WTC11 (cell line): Measurements from ENCODE around the gene CCDC74A. TPM values are rescaled to one million over a fixed set of nuclear protein-coding genes. Genes with fewer than 3 reads are reported as not detected.

ENCODE experiments used
- ATAC-seq: fragments of 200-7000 bp; cut with Tn5 transposase; 2 replicates; pipeline ENCODE4 v1.10.0; 2021; ENCODE audit warnings: mild to moderate bottlenecking, moderate library complexity
- CTCF ChIA-PET: fragments of 300-600 bp; sonication (Branson Sonifier 250); formaldehyde crosslinking; loops from one replicate; lab custom pipeline; 2021; ENCODE audit warnings: antibody characterized with exemption; lab: Charles Lee
- POLR2A ChIA-PET: fragments of 350-600 bp; sonication (Branson Sonifier 250); formaldehyde crosslinking; loops from one replicate; lab custom pipeline; 2021; ENCODE audit warnings: antibody characterized with exemption; lab: Charles Lee
- DNase-seq: peaks from one replicate; pipeline ENCODE4 v3.0.0; 2021; ENCODE audit warnings: low spot score
- H3K27ac Mint-ChIP-seq: 2 replicates; pipeline ENCODE4 v1.8.0; 2021; ENCODE audit warnings: mixed read lengths
- H3K27me3 Mint-ChIP-seq: 2 replicates; pipeline ENCODE4 v1.8.0; 2021; ENCODE audit warnings: low read depth, mild to moderate bottlenecking, moderate library complexity, mixed read lengths
- H3K36me3 Mint-ChIP-seq: 2 replicates; pipeline ENCODE4 v1.8.0; 2021; ENCODE audit warnings: mixed read lengths
- H3K4me1 Mint-ChIP-seq: 2 replicates; pipeline ENCODE4 v1.8.0; 2022; ENCODE audit warnings: mixed read lengths
- H3K4me3 Mint-ChIP-seq: 2 replicates; pipeline ENCODE4 v1.8.0; 2021; ENCODE audit warnings: mild to moderate bottlenecking, moderate library complexity, mixed read lengths
- H3K9me3 Mint-ChIP-seq: 2 replicates; pipeline ENCODE4 v1.8.0; 2021; ENCODE audit warnings: mixed read lengths
- ATF6 ChIP-seq: sonication (generic); formaldehyde crosslinking; IDR thresholded peaks from 2 replicates; pipeline ENCODE4 v1.8.1; 2023; ENCODE audit warnings: mild to moderate bottlenecking, missing genetic modification reagents
- CREB1 ChIP-seq: sonication (generic); formaldehyde crosslinking; IDR thresholded peaks from 2 replicates; pipeline ENCODE4 v1.8.0; 2023; ENCODE audit warnings: mild to moderate bottlenecking, missing genetic modification reagents
- CREM ChIP-seq: sonication (generic); formaldehyde crosslinking; IDR thresholded peaks from 2 replicates; pipeline ENCODE4 v1.8.1; 2022; ENCODE audit warnings: mild to moderate bottlenecking, missing genetic modification reagents, moderate library complexity
- CTCF ChIP-seq: fragments of 200-600 bp; IDR thresholded peaks from 2 replicates; pipeline ENCODE4 v1.8.0; 2022; ENCODE audit warnings: antibody characterized with exemption
- E2F4 ChIP-seq: sonication (generic); formaldehyde crosslinking; IDR thresholded peaks from 2 replicates; pipeline ENCODE4 v1.8.1; 2022; ENCODE audit warnings: low read depth, mild to moderate bottlenecking, moderate library complexity, missing genetic modification reagents, borderline replicate concordance
- EMX1 ChIP-seq: fragments of 250-450 bp; sonication (Bioruptor Pico); IDR thresholded peaks from 2 replicates; pipeline ENCODE4 v1.8.0; 2021; ENCODE audit warnings: mild to moderate bottlenecking
- FOXJ3 ChIP-seq: sonication (generic); formaldehyde crosslinking; IDR thresholded peaks from 2 replicates; pipeline ENCODE4 v1.9.0; 2021; ENCODE audit warnings: missing genetic modification reagents, mild to moderate bottlenecking, borderline replicate concordance
- FOXP1 ChIP-seq: sonication (generic); formaldehyde crosslinking; IDR thresholded peaks from 2 replicates; pipeline ENCODE4 v1.8.0; 2022; ENCODE audit warnings: missing genetic modification reagents, mild to moderate bottlenecking, moderate library complexity, borderline replicate concordance
- IRF1 ChIP-seq: sonication (generic); formaldehyde crosslinking; IDR thresholded peaks from 2 replicates; pipeline ENCODE4 v1.8.0; 2023; ENCODE audit warnings: missing genetic modification reagents
- MXD4 ChIP-seq: fragments of 250-450 bp; sonication (Bioruptor Pico); IDR thresholded peaks from 2 replicates; pipeline ENCODE4 v1.8.0; 2021; ENCODE audit warnings: mild to moderate bottlenecking, moderate library complexity, borderline replicate concordance
- NR3C1 ChIP-seq: sonication (generic); formaldehyde crosslinking; conservative IDR thresholded peaks from 2 replicates; pipeline ENCODE4 v1.8.1; 2023; ENCODE audit warnings: low read depth, mild to moderate bottlenecking, missing genetic modification reagents
- PRDM15 ChIP-seq: sonication (generic); formaldehyde crosslinking; IDR thresholded peaks from 2 replicates; pipeline ENCODE4 v1.8.0; 2022; ENCODE audit warnings: missing genetic modification reagents
- PREB ChIP-seq: sonication (generic); formaldehyde crosslinking; IDR thresholded peaks from 2 replicates; pipeline ENCODE4 v1.8.1; 2022; ENCODE audit warnings: mild to moderate bottlenecking, missing genetic modification reagents, moderate library complexity, borderline replicate concordance
- PRRX2 ChIP-seq: fragments of 250-450 bp; sonication (Bioruptor Pico); IDR thresholded peaks from 2 replicates; pipeline ENCODE4 v1.8.0; 2021; ENCODE audit warnings: mild to moderate bottlenecking
- RORB ChIP-seq: fragments of 250-450 bp; sonication (Bioruptor Pico); IDR thresholded peaks from 2 replicates; pipeline ENCODE4 v1.9.0; 2021; ENCODE audit warnings: mild to moderate bottlenecking
- ZNF121 ChIP-seq: sonication (generic); formaldehyde crosslinking; IDR thresholded peaks from 2 replicates; pipeline ENCODE4 v1.8.0; 2023; ENCODE audit warnings: missing genetic modification reagents
- ZNF138 ChIP-seq: sonication (generic); formaldehyde crosslinking; conservative IDR thresholded peaks from 2 replicates; pipeline ENCODE4 v1.8.1; 2022; ENCODE audit warnings: mild to moderate bottlenecking, moderate library complexity, missing genetic modification reagents
- ZNF219 ChIP-seq: sonication (generic); formaldehyde crosslinking; IDR thresholded peaks from 2 replicates; pipeline ENCODE4 v1.8.0; 2023; ENCODE audit warnings: missing genetic modification reagents, mild to moderate bottlenecking, borderline replicate concordance
- ZNF232 ChIP-seq: sonication (generic); formaldehyde crosslinking; IDR thresholded peaks from 2 replicates; pipeline ENCODE4 v1.8.0; 2022; ENCODE audit warnings: mild to moderate bottlenecking, missing genetic modification reagents
- ZNF263 ChIP-seq: sonication (generic); formaldehyde crosslinking; IDR thresholded peaks from 2 replicates; pipeline ENCODE4 v1.8.1; 2022; ENCODE audit warnings: low read depth, mild to moderate bottlenecking, moderate library complexity, missing genetic modification reagents
- ZNF317 ChIP-seq: sonication (generic); formaldehyde crosslinking; IDR thresholded peaks from 2 replicates; pipeline ENCODE4 v1.8.1; 2023; ENCODE audit warnings: low read depth, mild to moderate bottlenecking, moderate library complexity, missing genetic modification reagents, borderline replicate concordance
- ZNF416 ChIP-seq: fragments of 250-450 bp; sonication (Bioruptor Pico); IDR thresholded peaks from 2 replicates; pipeline ENCODE4 v1.9.0; 2021; ENCODE audit warnings: mild to moderate bottlenecking, inconsistent platforms
- ZNF671 ChIP-seq: fragments of 250-450 bp; sonication (Bioruptor Pico); IDR thresholded peaks from 2 replicates; pipeline ENCODE4 v1.8.0; 2021; ENCODE audit warnings: mild to moderate bottlenecking
- ZSCAN18 ChIP-seq: fragments of 250-450 bp; sonication (Bioruptor Pico); IDR thresholded peaks from 2 replicates; pipeline ENCODE4 v2.1.2; 2022; ENCODE audit warnings: mild to moderate bottlenecking, moderate library complexity
- total RNA-seq: library from RNA; stranded (reverse); gene quantifications from 3 replicates; pipeline ENCODE4 v1.2.3, GENCODE V29; 2021

CCDC74A gene
- total RNA-seq, 1 experiment from 2014 or later, result 16.7 TPM

GRCh38 chr2:131577812-131578211 is 50.1 kb downstream of the CCDC74A start:
- DNase-seq, result no peak
- Mint-ChIP-seq H3K9me3 (no peaks in the 10 kb centered on the region), H3K4me3 (no peak overlapping the region), H3K4me1 (peaks cover 12% of the 10 kb centered on the region), H3K36me3 (no peaks in the 10 kb centered on the region), H3K27me3 (no peaks in the 10 kb centered on the region), H3K27ac (no peak overlapping the region)
- CTCF ChIA-PET, result no interaction called here
- no peak for TF ChIP-seq ATF6 (CRISPR knock-in tag)
- no peak for TF ChIP-seq ZNF232 (CRISPR knock-in tag)
- no peak for TF ChIP-seq CREM (CRISPR knock-in tag)
- no peak for TF ChIP-seq ZNF219 (CRISPR knock-in tag)
- TF ChIP-seq E2F4 (CRISPR knock-in tag), result no peak
- no peak for TF ChIP-seq CREB1 (CRISPR knock-in tag)
- no peak for TF ChIP-seq PREB (CRISPR knock-in tag)
- no peak for TF ChIP-seq ZNF263 (CRISPR knock-in tag)
- no peak for TF ChIP-seq FOXP1 (CRISPR knock-in tag)
- no peak for TF ChIP-seq ZNF121 (CRISPR knock-in tag)
- TF ChIP-seq RORB (CRISPR knock-in tag), result no peak
- no peak for TF ChIP-seq NR3C1 (CRISPR knock-in tag)
- TF ChIP-seq IRF1, result no peak
- no peak for TF ChIP-seq ZNF671
- TF ChIP-seq MXD4 (CRISPR knock-in tag), result no peak
- TF ChIP-seq CTCF, result no peak
- no peak for ATAC-seq
- POLR2A ChIA-PET, result no interaction called here

GRCh38 chr2:131580187-131580586 is 52.5 kb downstream of the CCDC74A start:
- DNase-seq, result no peak
- peaks cover 12% of the 10 kb centered on the region for H3K4me1 Mint-ChIP-seq
- no peak for ATAC-seq
- POLR2A ChIA-PET, result no interaction called here
- H3K27me3 Mint-ChIP-seq, result no peaks in the 10 kb centered on the region; the same call in 1 of the 2 replicates
- CTCF ChIA-PET, result no interaction called here
- peaks cover 3% of the 10 kb centered on the region; the same call in 1 of the 2 replicates for H3K9me3 Mint-ChIP-seq
- no peak overlapping the region for H3K27ac Mint-ChIP-seq
- H3K4me3 Mint-ChIP-seq, result no peak overlapping the region
- no peaks in the 10 kb centered on the region for H3K36me3 Mint-ChIP-seq
- no peak for TF ChIP-seq ZNF232 (CRISPR knock-in tag)
- TF ChIP-seq EMX1, result no peak
- no peak for TF ChIP-seq ZNF121 (CRISPR knock-in tag)
- TF ChIP-seq ZNF317 (CRISPR knock-in tag), result no peak
- no peak for TF ChIP-seq PRRX2 (CRISPR knock-in tag)
- no peak for TF ChIP-seq ZNF416 (CRISPR knock-in tag)
- TF ChIP-seq PRDM15 (CRISPR knock-in tag), result no peak
- TF ChIP-seq ZNF138 (CRISPR knock-in tag), result no peak
- no peak for TF ChIP-seq FOXJ3
- TF ChIP-seq MXD4 (CRISPR knock-in tag), result no peak
- no peak for TF ChIP-seq ZSCAN18 (CRISPR knock-in tag)
